Measurements from ENCODE around the gene MAP3K3. TPM values are rescaled to one million over a fixed set of nuclear protein-coding genes. Genes with fewer than 3 reads are reported as not detected.

MAP3K3 gene
- total RNA-seq, 2 donors from 2014 or later = 38.2 to 94.7 TPM

- peak overlapping the region; percentile 30 to 52 for H3K27ac ChIP-seq
- no peak overlapping the region for H3K4me3 ChIP-seq
- DNase-seq (ENCODE audit: low spot score) = no peak
- H3K9me3 ChIP-seq = no peaks in the 10 kb centered on the region
- no peak for TF ChIP-seq CTCF (IDR thresholded peaks at IDR 0.05)
- H3K27me3 ChIP-seq = no peaks in the 10 kb centered on the region
- H3K36me3 ChIP-seq = peaks cover 46% of the 10 kb centered on the region
- H3K4me1 ChIP-seq = peaks cover 0 to 66% of the 10 kb centered on the region in 2 donors
Observed at GRCh38 chr17:63634163-63634562, 11.9 kb downstream of the MAP3K3 start.

GRCh38 chr17:63634816-63635215 lies 12.6 kb downstream of the MAP3K3 start:
- no peak for TF ChIP-seq CTCF (IDR thresholded peaks at IDR 0.05)
- Histone ChIP-seq H3K27me3 (no peaks in the 10 kb centered on the region), H3K36me3 (peaks cover 46% of the 10 kb centered on the region), H3K9me3 (no peaks in the 10 kb centered on the region), H3K27ac (peak overlapping the region in 1 of 2 donors; percentile 8), H3K4me1 (peaks cover 0 to 60% of the 10 kb centered on the region in 2 donors), H3K4me3 (no peak overlapping the region)
- no peak for DNase-seq (ENCODE audit: low spot score)

GRCh38 chr17:63635290-63635689 lies 13.1 kb downstream of the MAP3K3 start:
- Histone ChIP-seq H3K4me1 (peaks cover 0 to 55% of the 10 kb centered on the region in 2 donors), H3K27ac (peak overlapping the region in 1 of 2 donors; percentile 8), H3K36me3 (peaks cover 46% of the 10 kb centered on the region), H3K27me3 (no peaks in the 10 kb centered on the region), H3K4me3 (no peak overlapping the region), H3K9me3 (no peaks in the 10 kb centered on the region)
- TF ChIP-seq CTCF (IDR thresholded peaks at IDR 0.05) = no peak
- DNase-seq (ENCODE audit: low spot score) = no peak

- Histone ChIP-seq H3K4me1 (peaks cover 0 to 50% of the 10 kb centered on the region in 2 donors), H3K27ac (peak overlapping the region in 1 of 2 donors; percentile 8), H3K4me3 (no peak overlapping the region), H3K36me3 (peaks cover 46% of the 10 kb centered on the region), H3K27me3 (no peaks in the 10 kb centered on the region), H3K9me3 (no peaks in the 10 kb centered on the region)
- no peak for DNase-seq (ENCODE audit: low spot score)
- no peak for TF ChIP-seq CTCF (IDR thresholded peaks at IDR 0.05)
Observed at GRCh38 chr17:63635787-63636186, 13.6 kb downstream of the MAP3K3 start.

- Histone ChIP-seq H3K36me3 (peaks cover 44% of the 10 kb centered on the region), H3K4me1 (peaks cover 0 to 34% of the 10 kb centered on the region in 2 donors), H3K27ac (no peak overlapping the region), H3K4me3 (no peak overlapping the region), H3K27me3 (no peaks in the 10 kb centered on the region), H3K9me3 (no peaks in the 10 kb centered on the region)
- TF ChIP-seq CTCF (IDR thresholded peaks at IDR 0.05) = no peak
- no peak for DNase-seq (ENCODE audit: low spot score)
Observed at GRCh38 chr17:63639125-63639524, 16.9 kb downstream of the MAP3K3 start.

- Histone ChIP-seq H3K27ac (no peak overlapping the region), H3K4me1 (peaks cover 0 to 27% of the 10 kb centered on the region in 2 donors), H3K36me3 (peaks cover 38% of the 10 kb centered on the region)
Observed at GRCh38 chr17:63640038-63640437, 17.8 kb downstream of the MAP3K3 start.

More at GRCh38 chr17:63640038-63640437, 17.8 kb downstream of the MAP3K3 start:
- Histone ChIP-seq H3K4me3 (no peak overlapping the region), H3K9me3 (no peaks in the 10 kb centered on the region), H3K27me3 (no peaks in the 10 kb centered on the region)
- DNase-seq (ENCODE audit: low spot score) = no peak
- no peak for TF ChIP-seq CTCF (IDR thresholded peaks at IDR 0.05)

Data from right atrium auricular region (tissue), 2 donors.